Progenitor cell of endocrine pancreas (in vitro differentiated cells): ENCODE data around the gene SPTBN4. TPM values are rescaled to one million over a fixed set of nuclear protein-coding genes. Genes with fewer than 3 reads are reported as not detected.

ENCODE experiments used
- DNase-seq: peaks from one replicate; pipeline ENCODE4 v3.0.0; 2021; ENCODE audit warnings: low spot score; ENCODE audit not compliant: unreplicated experiment
- H3K27ac Mint-ChIP-seq: 2 replicates; pipeline ENCODE4 v1.8.0; 2021; ENCODE audit warnings: mild to moderate bottlenecking, moderate library complexity, mixed read lengths
- H3K27me3 Mint-ChIP-seq: 2 replicates; pipeline ENCODE4 v1.8.0; 2021; ENCODE audit warnings: mixed read lengths
- H3K36me3 Mint-ChIP-seq: 2 replicates; pipeline ENCODE4 v1.8.0; 2022; ENCODE audit warnings: mixed read lengths; ENCODE audit not compliant: insufficient read depth
- H3K4me1 Mint-ChIP-seq: 2 replicates; pipeline ENCODE4 v1.8.0; 2021; ENCODE audit warnings: low read depth, mixed read lengths
- H3K4me3 Mint-ChIP-seq: 2 replicates; pipeline ENCODE4 v1.8.0; 2021; ENCODE audit warnings: low read depth, mild to moderate bottlenecking, moderate library complexity, mixed read lengths
- H3K9me3 Mint-ChIP-seq: 2 replicates; pipeline ENCODE4 v1.8.0; 2021; ENCODE audit warnings: low read depth, mixed read lengths
- CTCF ChIP-seq: fragments of 200-600 bp; sonication (generic); IDR thresholded peaks from one replicate; pipeline ENCODE4 v1.5.0; 2021; ENCODE audit warnings: antibody characterized with exemption, mild to moderate bottlenecking; ENCODE audit not compliant: unreplicated experiment
- total RNA-seq: library from RNA; stranded (reverse); gene quantifications from 2 replicates; pipeline ENCODE4 v1.2.1, GENCODE V29; 2021

Gene SPTBN4
- total RNA-seq, 1 donor from 2014 or later: 3.1 TPM

GRCh38 chr19:40443131-40443999 is 23.4 kb upstream of the SPTBN4 start:
- Mint-ChIP-seq H3K4me1 (peaks cover 17% of the 10 kb centered on the region), H3K27me3 (no peaks in the 10 kb centered on the region), H3K4me3 (peak overlapping the region; percentile 95), H3K36me3 (peaks cover 7% of the 10 kb centered on the region), H3K27ac (peak overlapping the region; percentile 99), H3K9me3 (no peaks in the 10 kb centered on the region)
- TF ChIP-seq CTCF: no peak
- peak; percentile 99 for DNase-seq

- peak within 1 kb of the TSS; percentile 95 for H3K4me3 Mint-ChIP-seq
These were observed 22.6 kb upstream of the SPTBN4 start, which contains the start of gene SERTAD3 for GRCh38 chr19:40444000-40444824. TSS of gene SERTAD3 (minus strand) at chr19:40444335. CDS start at chr19:40442080, 2,255 bp downstream.

GRCh38 chr19:40444825-40445312 is 21.9 kb upstream of the SPTBN4 start:
- TF ChIP-seq CTCF: no peak
- Mint-ChIP-seq H3K36me3 (peaks cover 7% of the 10 kb centered on the region), H3K27me3 (no peaks in the 10 kb centered on the region), H3K9me3 (no peaks in the 10 kb centered on the region), H3K27ac (peak overlapping the region; percentile 99), H3K4me1 (peaks cover 17% of the 10 kb centered on the region), H3K4me3 (peak overlapping the region; percentile 95)
- no peak for DNase-seq

More at GRCh38 chr19:40444000-40444824, 22.6 kb upstream of the SPTBN4 start, which contains the start of gene SERTAD3:
- no peak for TF ChIP-seq CTCF
- Mint-ChIP-seq H3K4me1 (peaks cover 17% of the 10 kb centered on the region), H3K36me3 (peaks cover 7% of the 10 kb centered on the region), H3K27ac (peak within 1 kb of the TSS; percentile 99), H3K9me3 (no peaks in the 10 kb centered on the region), H3K27me3 (no peaks in the 10 kb centered on the region)
- DNase-seq: peak; percentile 97

GRCh38 chr19:40445780-40446262 is 21.0 kb upstream of the SPTBN4 start:
- TF ChIP-seq CTCF: no peak
- peaks cover 7% of the 10 kb centered on the region for H3K36me3 Mint-ChIP-seq
- peak overlapping the region; percentile 62 for H3K4me3 Mint-ChIP-seq
- no peak for DNase-seq
- peaks cover 17% of the 10 kb centered on the region for H3K4me1 Mint-ChIP-seq
- H3K27me3 Mint-ChIP-seq: no peaks in the 10 kb centered on the region
- no peaks in the 10 kb centered on the region for H3K9me3 Mint-ChIP-seq
- peak overlapping the region; percentile 62 for H3K27ac Mint-ChIP-seq
